ENCODE data around the gene DYSF.

The DYSF gene

GRCh38 chr2:71716697-71717624 is 263.6 kb downstream of the DYSF start:
- no peak for DNase-seq

- no peak for DNase-seq
Measured at GRCh38 chr2:71718686-71719085, 265.3 kb downstream of the DYSF start.

DNA sequence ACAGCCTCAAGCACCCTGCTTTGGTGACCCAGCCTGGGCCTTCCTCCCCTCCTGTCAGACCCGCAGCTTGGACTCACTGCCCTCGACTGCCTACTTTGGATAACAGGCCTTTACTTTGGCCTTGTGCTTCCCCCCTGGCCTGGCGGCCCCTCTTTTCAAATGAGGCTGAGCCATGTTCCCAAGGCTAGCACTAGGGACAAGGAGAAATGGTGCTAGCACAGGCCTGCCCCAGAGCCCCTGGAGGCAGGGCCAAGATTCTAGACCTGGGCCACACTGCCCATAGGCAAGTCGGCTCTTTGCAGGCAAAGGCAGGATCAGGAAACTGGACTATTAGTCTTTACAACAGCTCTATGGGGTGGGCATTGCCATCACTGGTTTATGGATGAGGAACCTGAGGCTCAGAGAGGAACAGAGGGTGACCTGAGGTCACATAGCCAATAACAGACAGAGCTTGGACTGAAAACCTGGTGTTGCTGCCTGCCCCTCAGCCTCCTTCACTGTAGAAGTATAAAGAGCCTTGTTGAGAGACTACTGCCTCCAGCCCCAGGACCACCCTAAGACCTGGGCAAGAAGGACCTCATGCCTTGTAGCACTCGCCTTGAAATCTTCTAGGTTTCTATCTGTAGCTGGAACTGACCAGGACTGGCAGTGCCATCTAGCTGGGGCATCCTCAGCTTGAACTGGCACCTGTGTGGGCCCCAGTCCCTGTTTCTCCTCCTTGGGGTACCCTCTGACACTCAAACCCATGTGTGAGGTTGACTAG is 266.3 kb downstream of the DYSF start:
- no peak for DNase-seq

- no peak for DNase-seq
Measured at GRCh38 chr2:71720283-71720560, 266.9 kb downstream of the DYSF start.

DNA sequence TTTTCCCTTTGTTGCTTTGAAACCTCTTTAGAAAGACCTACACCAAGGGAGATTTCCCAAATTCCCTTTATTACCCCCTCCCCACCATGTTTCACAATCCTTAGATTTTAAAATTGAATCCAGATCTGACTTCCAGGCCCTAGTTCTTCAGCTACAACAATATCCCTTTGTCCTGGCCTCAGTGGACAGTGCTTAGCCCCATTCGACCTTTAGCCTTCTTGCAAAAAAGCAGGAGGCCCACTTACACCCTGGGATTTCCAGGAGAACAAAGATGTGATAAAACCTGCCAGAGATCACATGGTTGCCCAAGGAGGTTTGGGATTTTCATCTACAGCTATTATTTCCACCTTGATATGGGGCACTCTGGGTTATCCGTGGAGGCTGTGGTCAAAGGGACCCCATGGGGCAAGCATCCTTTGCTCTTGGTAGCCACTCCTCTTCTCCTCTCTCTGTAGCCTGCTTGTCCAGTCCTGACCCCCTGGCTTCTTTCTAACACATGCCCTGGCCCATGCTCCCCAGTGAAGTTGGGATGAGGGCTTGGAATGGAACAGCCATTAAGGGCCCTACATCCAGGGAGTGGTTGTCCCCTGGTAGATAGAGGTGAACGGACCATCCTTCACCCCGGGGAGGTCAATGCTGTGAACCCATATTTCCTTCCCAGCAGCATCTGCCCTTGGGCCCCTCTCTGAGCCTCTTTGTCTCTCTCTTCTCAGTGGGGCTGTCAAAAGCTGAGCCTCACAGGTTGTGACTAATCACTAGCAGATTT is 267.4 kb downstream of the DYSF start:
- no peak for DNase-seq

- no peak for DNase-seq
Measured at GRCh38 chr2:71721362-71721665, 268.0 kb downstream of the DYSF start.

DNA sequence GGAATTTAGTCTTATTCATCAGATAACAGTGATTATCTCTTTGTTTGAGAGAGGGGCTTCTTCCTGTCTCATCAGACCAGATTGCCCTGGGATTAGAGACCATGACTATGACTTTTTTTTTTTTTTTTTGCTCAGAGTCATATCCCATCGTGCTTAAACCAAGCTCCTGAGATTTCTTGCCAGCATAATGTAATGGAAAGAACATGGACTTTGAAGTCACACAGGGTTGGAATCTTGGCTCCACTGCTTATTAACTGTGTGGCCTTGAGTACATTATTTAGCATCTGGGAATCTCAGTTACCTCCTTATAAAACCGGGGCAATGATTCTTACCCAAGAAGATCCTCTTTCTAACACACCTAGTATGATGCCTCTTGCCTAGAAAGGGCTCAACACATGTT is 268.3 kb downstream of the DYSF start:
- no peak for DNase-seq

- DNase-seq: no peak
Measured at GRCh38 chr2:71722286-71722685, 268.9 kb downstream of the DYSF start.

DNA sequence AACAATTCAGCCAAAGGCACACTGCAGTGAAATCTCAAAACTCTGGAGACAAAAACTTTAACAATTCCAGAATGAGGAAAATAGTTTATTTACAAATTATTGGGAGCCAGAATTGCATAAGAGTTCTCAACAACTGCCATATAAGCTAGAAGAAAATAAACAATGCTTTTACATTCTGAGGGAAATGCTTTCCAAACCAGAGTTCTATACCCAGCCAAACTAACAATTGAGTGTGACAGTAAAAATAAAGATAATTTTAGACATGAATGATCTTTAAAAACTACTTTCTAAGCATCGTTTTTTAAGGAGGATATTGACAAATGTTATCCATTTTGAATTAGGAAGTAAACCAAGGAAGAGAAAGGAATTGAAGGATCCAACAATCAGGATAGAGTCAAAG is 271.4 kb downstream of the DYSF start:
- DNase-seq: no peak

DNA sequence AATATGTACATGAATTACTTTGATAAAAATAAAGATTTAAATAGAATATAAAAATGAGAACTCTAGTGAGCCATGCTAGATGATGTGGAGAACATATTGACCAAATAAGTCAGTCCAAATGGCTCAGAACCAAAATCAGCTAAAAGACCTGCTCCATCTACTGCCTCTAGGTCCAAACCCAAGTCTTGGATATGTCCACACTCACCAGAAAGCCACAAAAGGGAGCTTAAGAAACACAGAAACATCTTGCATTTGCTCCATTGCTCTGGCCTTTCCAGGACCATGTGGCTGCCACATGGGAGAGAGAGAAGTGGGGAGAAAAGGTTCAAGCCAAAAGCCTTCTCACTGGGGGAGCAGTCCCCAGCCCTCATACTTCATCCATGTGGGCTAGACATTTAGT is 272.5 kb downstream of the DYSF start:
- DNase-seq: no peak

DNA sequence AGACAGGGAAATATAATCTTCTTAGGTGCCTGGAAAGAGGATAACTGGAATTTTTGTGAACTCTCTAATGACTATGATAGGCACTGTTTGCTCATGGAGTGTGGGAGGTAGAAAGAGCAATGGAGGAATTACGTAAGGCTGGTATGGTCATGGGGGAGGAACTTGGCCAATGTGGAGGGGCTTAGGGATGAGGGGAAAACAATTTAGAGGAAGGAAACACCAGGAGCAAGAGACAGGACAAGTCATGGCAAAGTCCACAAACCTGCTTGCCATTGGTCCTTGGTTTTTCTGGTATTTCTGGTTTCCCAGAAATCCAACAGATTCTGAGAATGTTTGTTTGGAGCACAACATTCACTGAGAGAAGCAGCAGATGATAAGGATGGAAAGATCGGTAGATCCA is 274.2 kb downstream of the DYSF start:
- DNase-seq: no peak

- DNase-seq: no peak
Measured at GRCh38 chr2:71728036-71728435, 274.7 kb downstream of the DYSF start.

DNA sequence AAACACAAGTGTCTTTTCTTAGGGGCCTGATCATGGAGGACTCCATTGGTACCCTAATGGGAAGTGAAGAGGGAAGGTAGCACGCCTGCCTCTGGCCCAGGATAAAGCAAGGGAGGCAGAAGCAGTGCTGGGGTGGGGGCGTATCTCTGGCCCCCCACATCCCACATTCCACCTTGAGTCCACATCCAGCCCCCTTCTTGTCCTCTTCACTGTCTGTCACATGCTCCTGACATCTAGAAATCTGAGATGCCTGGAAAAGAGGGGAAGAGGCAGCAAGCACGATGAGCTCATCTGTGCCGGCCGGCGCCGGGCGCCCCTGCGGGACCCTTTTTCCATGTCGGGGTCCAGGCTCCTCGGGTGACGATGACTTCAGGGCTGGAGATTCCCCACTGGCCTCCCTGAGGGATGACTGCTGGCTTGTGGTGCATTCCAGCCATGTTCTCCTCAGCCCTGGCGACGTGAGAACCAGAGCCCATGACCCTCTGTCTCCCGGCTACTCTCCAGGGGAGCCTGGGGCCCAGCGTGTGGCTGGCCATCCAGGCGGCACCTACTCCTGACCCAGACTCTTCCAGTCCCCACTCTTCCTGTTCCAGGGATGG is 277.5 kb downstream of the DYSF start:
- DNase-seq: no peak

DNA sequence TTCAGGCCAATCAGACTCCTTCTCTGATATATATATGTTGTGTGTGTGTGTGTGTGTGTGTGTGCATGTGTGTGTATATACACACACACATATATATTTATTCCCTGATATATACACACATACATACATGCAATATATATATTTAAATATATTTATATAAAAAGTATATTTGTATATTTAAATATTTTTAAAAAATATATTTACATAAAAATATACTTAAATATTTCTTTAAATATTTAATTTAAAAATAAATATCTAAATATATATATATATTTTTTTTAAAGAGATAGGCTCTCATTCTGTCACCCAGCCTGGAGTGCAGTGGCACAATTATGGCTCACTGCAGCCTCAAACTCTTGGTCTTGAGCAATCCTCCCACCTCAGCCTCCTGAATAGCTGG is 281.3 kb downstream of the DYSF start:
- no peak for DNase-seq

GRCh38 chr2:71735676-71736075 is 282.3 kb downstream of the DYSF start:
- no peak for DNase-seq
